OCI-LY7 (cell line): ENCODE data around the gene GALNT17. TPM values are rescaled to one million over a fixed set of nuclear protein-coding genes. Genes with fewer than 3 reads are reported as not detected.

Experiments
- BruUV-seq: library from RNA; stranded (reverse); fragments of 400-500 nt; replicated peaks from 2 replicates; lab custom pipeline; 2021; lab: Mats Ljungman, UMichigan
- CTCF ChIA-PET: fragments of 300-600 bp; sonication (Branson Sonifier 250); formaldehyde crosslinking; loops from one replicate; lab custom pipeline; 2022; ENCODE audit warnings: antibody characterized with exemption; ENCODE audit not compliant: unreplicated experiment; lab: Charles Lee
- POLR2A ChIA-PET: fragments of 300-600 bp; sonication (Branson Sonifier 250); formaldehyde crosslinking; loops from one replicate; lab custom pipeline; 2022; ENCODE audit warnings: antibody characterized with exemption; lab: Charles Lee
- DNase-seq: peaks from one replicate; pipeline ENCODE4 v3.0.0-alpha.2; 2015; ENCODE audit warnings: low spot score
- H2AFZ ChIP-seq: fragments of 200-600 bp; sonication (generic), shearing (Covaris generic); 2 replicates; pipeline ENCODE4 v1.6.1; 2014; ENCODE audit warnings: mild to moderate bottlenecking, antibody characterized with exemption, low read length, moderate library complexity
- H3K27ac ChIP-seq: fragments of 200-600 bp; sonication (generic); 2 replicates; pipeline ENCODE4 v1.5.1; 2014; ENCODE audit warnings: mixed run types, low read depth, mild to moderate bottlenecking, moderate library complexity, low read length, inconsistent platforms; ENCODE audit not compliant: poor library complexity, severe bottlenecking
- H3K36me3 ChIP-seq: fragments of 200-600 bp; sonication (generic); 2 replicates; pipeline ENCODE4 v1.6.1; 2014; ENCODE audit warnings: mild to moderate bottlenecking, antibody characterized with exemption, low read length, moderate library complexity, mixed read lengths; ENCODE audit not compliant: insufficient read depth
- H3K4me1 ChIP-seq: fragments of 200-600 bp; sonication (generic); 2 replicates; pipeline ENCODE4 v1.5.1; 2014; ENCODE audit warnings: mild to moderate bottlenecking, low read length; ENCODE audit not compliant: insufficient read depth, poor library complexity, severe bottlenecking
- H3K4me2 ChIP-seq: fragments of 200-600 bp; sonication (generic); 2 replicates; pipeline ENCODE4 v1.6.1; 2014; ENCODE audit warnings: mild to moderate bottlenecking, low read length
- H3K4me3 ChIP-seq: fragments of 200-600 bp; sonication (generic); 2 replicates; pipeline ENCODE4 v1.5.1; 2014; ENCODE audit warnings: mild to moderate bottlenecking, low read depth, low read length; ENCODE audit not compliant: poor library complexity, severe bottlenecking
- H3K79me2 ChIP-seq: fragments of 200-600 bp; sonication (generic); 2 replicates; pipeline ENCODE4 v1.6.1; 2016; ENCODE audit warnings: low read depth, mild to moderate bottlenecking, low read length, moderate library complexity, mixed read lengths; ENCODE audit not compliant: insufficient read depth
- H3K9me2 ChIP-seq: fragments of 200-600 bp; sonication (generic); 2 replicates; pipeline ENCODE4 v1.6.1; 2016; ENCODE audit warnings: mild to moderate bottlenecking, low read length, mixed read lengths; ENCODE audit not compliant: insufficient read depth
- H3K9me3 ChIP-seq: fragments of 200-600 bp; sonication (generic); 2 replicates; pipeline ENCODE4 v1.6.1; 2014; ENCODE audit warnings: mild to moderate bottlenecking, mixed run types, low read length, mixed read lengths
- H4K20me1 ChIP-seq: fragments of 200-600 bp; sonication (generic); 2 replicates; pipeline ENCODE4 v1.6.1; 2014; ENCODE audit warnings: mild to moderate bottlenecking, antibody characterized with exemption, low read length, moderate library complexity, mixed read lengths; ENCODE audit not compliant: insufficient read depth
- EZH2phosphoT487 ChIP-seq: fragments of 200-600 bp; sonication (generic); IDR thresholded peaks from 2 replicates; pipeline ENCODE4 v1.6.1; 2018; ENCODE audit warnings: low read depth, borderline replicate concordance, mild to moderate bottlenecking, mixed run types, antibody characterized with exemption, low read length, moderate library complexity, mixed read lengths
- intact Hi-C: fragments of 100-400 bp; cut with micrococcal nuclease; formaldehyde crosslinking; loops from one replicate; pipeline ENCODE4 v1.10.0; 2022; ENCODE audit not compliant: unreplicated experiment
- total RNA-seq, 2 experiments: library from RNA; depleted of rRNA in 1 of 2; stranded (reverse); fragments of >200 nt in 1 of 2; shearing (Covaris generic) in 1 of 2; gene quantifications; 2 replicates each; pipeline ENCODE4 v1.2.3, GENCODE V29; 2014 to 2022
- TF ChIP-seq, protein P1 (sequence below): fragments of 200-600 bp; sonication (generic); conservative IDR thresholded peaks from 2 replicates; pipeline ENCODE4 v1.5.1; 2014; ENCODE audit warnings: mild to moderate bottlenecking, antibody characterized with exemption, low read length, moderate library complexity, mixed read lengths

The GALNT17 gene
- total RNA-seq, 2 experiments from 2014 or later: not detected

DNA sequence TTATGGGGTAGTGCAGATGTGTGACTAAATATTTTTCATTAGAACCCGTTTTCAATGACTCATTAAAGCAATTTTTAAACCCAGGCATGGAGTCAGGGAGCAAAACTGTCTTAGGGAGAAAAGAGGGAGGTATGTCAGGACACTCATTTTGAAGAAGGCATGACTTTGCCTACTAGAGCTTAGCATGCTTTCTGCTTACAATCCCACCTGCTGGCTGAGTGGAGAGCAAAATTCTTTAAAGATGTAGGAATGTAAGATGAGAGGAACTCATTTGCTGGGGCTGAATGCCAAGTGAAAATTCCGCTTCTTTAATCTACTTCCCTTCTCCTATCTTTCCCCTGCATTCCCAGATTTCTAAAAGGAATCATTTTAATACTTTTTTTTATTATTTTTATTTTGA is 232.6 kb downstream of the GALNT17 start:
- no peak overlapping the region for H2AFZ ChIP-seq
- no peaks in the 10 kb centered on the region for H4K20me1 ChIP-seq
- no peak overlapping the region for H3K4me2 ChIP-seq
- CTCF ChIA-PET: no interaction called here
- no peak overlapping the region for H3K4me3 ChIP-seq
- no peaks in the 10 kb centered on the region for H3K4me1 ChIP-seq
- intact Hi-C loops: no loop called here
- no peak for DNase-seq
- no peaks in the 10 kb centered on the region for H3K9me3 ChIP-seq
- H3K27ac ChIP-seq: no peak overlapping the region
- BruUV-seq: no TSS peak
- H3K79me2 ChIP-seq: no peaks in the 10 kb centered on the region
- H3K9me2 ChIP-seq: no peaks in the 10 kb centered on the region
- POLR2A ChIA-PET: no interaction called here
- no peak for TF ChIP-seq EZH2phosphoT487
- TF ChIP-seq, protein P1, sequence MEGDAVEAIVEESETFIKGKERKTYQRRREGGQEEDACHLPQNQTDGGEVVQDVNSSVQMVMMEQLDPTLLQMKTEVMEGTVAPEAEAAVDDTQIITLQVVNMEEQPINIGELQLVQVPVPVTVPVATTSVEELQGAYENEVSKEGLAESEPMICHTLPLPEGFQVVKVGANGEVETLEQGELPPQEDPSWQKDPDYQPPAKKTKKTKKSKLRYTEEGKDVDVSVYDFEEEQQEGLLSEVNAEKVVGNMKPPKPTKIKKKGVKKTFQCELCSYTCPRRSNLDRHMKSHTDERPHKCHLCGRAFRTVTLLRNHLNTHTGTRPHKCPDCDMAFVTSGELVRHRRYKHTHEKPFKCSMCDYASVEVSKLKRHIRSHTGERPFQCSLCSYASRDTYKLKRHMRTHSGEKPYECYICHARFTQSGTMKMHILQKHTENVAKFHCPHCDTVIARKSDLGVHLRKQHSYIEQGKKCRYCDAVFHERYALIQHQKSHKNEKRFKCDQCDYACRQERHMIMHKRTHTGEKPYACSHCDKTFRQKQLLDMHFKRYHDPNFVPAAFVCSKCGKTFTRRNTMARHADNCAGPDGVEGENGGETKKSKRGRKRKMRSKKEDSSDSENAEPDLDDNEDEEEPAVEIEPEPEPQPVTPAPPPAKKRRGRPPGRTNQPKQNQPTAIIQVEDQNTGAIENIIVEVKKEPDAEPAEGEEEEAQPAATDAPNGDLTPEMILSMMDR: no peak
- no peaks in the 10 kb centered on the region for H3K36me3 ChIP-seq

DNA sequence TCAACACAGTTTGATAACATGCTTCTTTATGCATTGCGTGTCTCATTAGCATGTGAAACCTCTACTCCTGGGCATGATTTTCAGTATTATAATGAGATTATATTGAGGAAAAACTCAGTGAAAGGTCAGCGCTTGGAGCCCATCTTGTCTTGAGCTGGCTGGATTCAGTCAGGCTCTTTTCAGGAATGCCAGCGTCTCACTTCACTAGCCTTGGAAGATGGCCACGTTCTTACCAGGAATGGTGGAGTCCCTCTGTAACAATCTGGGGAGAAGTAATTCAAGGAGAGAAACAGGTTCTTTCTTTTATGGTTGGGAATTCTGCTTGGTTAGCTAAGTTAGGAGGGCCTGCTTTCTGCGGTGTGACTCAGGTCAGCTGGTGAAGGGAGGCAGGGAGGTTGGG is 241.0 kb downstream of the GALNT17 start:
- H3K4me1 ChIP-seq: no peaks in the 10 kb centered on the region
- POLR2A ChIA-PET: no interaction called here
- H3K79me2 ChIP-seq: no peaks in the 10 kb centered on the region
- H3K27ac ChIP-seq: no peak overlapping the region
- H2AFZ ChIP-seq: no peak overlapping the region
- no peaks in the 10 kb centered on the region for H3K9me2 ChIP-seq
- DNase-seq: no peak
- H3K9me3 ChIP-seq: no peaks in the 10 kb centered on the region
- no peaks in the 10 kb centered on the region for H4K20me1 ChIP-seq
- H3K4me3 ChIP-seq: no peak overlapping the region
- TF ChIP-seq, protein P1: no peak
- no peak for TF ChIP-seq EZH2phosphoT487
- no peak overlapping the region for H3K4me2 ChIP-seq
- no peaks in the 10 kb centered on the region for H3K36me3 ChIP-seq
- BruUV-seq: no TSS peak
- CTCF ChIA-PET: no interaction called here
- intact Hi-C loops: no loop called here

DNA sequence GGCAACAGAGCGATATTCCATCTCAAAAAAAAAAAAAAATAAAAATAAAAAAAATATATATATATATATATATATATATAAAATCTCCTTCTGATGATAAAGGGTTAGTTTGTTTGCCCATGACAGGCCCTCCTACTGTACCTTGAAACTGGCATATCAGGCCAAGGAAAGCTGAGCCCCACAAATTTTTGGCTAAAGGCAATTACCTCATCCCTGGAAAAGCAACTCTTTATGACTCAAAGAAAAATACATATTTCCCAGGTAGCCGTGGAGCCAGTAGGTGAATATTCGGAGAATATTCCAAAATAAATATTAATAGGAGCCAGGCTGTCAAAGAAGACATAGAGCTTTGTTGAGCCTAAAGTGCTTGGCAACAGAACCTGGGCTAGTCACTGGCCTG is 245.1 kb downstream of the GALNT17 start:
- intact Hi-C loops: no loop called here

More for the DNA sequence above, 245.1 kb downstream of the GALNT17 start:
- no peaks in the 10 kb centered on the region for H3K36me3 ChIP-seq
- H4K20me1 ChIP-seq: no peaks in the 10 kb centered on the region
- H2AFZ ChIP-seq: no peak overlapping the region
- no peak for DNase-seq
- no peaks in the 10 kb centered on the region for H3K4me1 ChIP-seq
- H3K79me2 ChIP-seq: no peaks in the 10 kb centered on the region
- ChIA-PET CTCF (no interaction called here), POLR2A (no interaction called here)
- H3K9me2 ChIP-seq: no peaks in the 10 kb centered on the region
- no TSS peak for BruUV-seq
- no peak for TF ChIP-seq EZH2phosphoT487
- TF ChIP-seq, protein P1: no peak
- no peak overlapping the region for H3K27ac ChIP-seq
- no peak overlapping the region for H3K4me3 ChIP-seq
- H3K4me2 ChIP-seq: no peak overlapping the region
- H3K9me3 ChIP-seq: no peaks in the 10 kb centered on the region
